ENCODE data around the gene TPK1.

Gene TPK1

DNA sequence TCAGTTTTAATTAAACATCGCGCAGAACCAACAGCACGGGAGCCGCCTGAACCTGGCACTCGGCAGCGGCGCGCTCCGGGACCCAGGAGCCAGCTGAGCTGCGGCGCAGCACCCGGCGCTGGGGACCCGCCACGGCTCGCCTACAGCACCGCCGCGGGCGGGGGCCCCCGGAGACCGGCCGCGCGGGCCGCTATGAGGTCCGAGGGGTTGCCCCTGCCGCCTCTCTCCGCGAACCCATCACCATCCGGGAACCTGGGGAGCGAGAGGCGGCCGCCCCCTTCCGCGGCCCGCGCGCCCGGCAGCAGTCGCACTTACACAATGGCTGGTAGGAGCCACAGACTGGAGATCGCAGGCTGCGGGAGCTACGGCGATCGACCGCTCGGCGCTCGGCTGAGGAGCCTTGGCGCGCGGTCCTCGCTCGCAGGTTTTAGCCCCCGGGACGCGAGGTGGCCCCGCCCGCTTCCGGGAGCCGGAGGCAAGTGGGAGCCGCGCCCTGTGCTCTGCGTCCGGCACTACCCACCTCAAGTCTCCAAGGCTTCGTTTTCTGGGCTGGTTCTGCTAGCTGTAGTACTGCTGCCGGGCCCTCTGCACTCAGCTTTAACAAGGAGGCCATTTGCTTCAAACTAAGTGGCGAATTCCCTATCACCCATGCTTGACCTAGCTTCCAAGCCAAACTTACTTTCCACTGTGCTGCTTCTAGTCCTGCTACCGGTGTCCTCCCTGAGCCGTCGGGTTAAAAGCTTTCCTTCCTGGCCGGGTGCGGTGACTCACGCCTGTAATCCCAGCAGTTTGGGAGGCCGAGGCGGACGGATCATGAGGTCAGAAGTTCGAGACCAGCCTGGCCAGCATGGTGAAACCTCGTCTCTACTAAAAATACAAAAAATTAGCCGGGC lies at the start of gene TPK1:
Gene TPK1 (minus strand): TSS at position 402 of the 893 bp plus-strand sequence. CDS start 451 bp downstream, outside the sequence.
- ATAC-seq (peak; percentile 95), DNase-seq (peak; percentile 89)
- Mint-ChIP-seq H3K9me3 (peaks cover 21% of the 10 kb centered on the region), H3K4me3 (peak within 1 kb of the TSS; percentile 97), H3K36me3 (ENCODE audit: low read depth) (peaks cover 1% of the 10 kb centered on the region), H3K27me3 (no peaks in the 10 kb centered on the region), H3K27ac (peak within 1 kb of the TSS; percentile 99), H3K4me1 (peaks cover 37% of the 10 kb centered on the region)

DNA sequence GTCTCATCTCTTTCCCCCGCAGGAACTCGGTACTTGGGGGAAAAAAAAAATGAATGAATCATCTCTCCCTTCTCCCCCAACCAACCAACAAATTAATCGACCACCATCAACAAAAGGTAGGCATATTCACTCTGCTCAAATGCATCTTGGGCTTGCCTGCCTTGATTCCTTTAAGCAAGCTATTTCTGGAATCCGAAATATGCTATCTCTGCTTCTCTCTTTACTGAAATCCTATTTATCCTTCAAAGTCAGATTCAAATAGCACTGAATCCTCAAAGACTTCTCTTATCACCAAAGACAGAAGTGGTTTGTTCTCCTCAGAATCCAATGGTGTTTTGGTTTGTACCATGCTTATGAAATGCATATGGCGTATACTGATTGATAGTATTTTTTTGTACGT lies 49.6 kb upstream of the TPK1 start:
- DNase-seq (no peak), ATAC-seq (no peak)
- H3K4me1 Mint-ChIP-seq = no peaks in the 10 kb centered on the region
- H3K27ac Mint-ChIP-seq = no peak overlapping the region
- H3K36me3 Mint-ChIP-seq (ENCODE audit: low read depth) = no peaks in the 10 kb centered on the region
- no peaks in the 10 kb centered on the region for H3K9me3 Mint-ChIP-seq
- no peak overlapping the region for H3K4me3 Mint-ChIP-seq
- H3K27me3 Mint-ChIP-seq = no peaks in the 10 kb centered on the region

DNA sequence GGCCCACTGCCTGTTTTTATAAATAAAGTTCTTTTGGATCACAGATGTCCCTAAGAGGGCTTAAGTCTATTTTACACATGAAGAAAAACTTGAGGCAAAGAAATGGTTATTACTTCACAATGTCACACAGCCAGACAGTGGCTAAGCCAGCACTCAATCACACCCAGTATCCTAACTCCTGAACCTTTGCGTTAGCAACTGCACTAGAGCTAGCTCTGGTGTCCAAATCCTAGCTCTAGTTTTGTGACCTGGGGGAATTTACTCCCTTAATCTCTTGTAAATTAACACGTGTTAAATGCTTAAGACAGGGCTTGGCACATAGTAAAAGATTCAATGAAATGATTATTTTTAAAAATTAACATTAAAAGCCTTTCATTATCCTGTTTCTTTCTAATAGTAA lies 49.0 kb upstream of the TPK1 start:
- H3K4me3 Mint-ChIP-seq = no peak overlapping the region
- ATAC-seq (no peak), DNase-seq (no peak)
- no peaks in the 10 kb centered on the region for H3K9me3 Mint-ChIP-seq
- no peaks in the 10 kb centered on the region for H3K36me3 Mint-ChIP-seq (ENCODE audit: low read depth)
- H3K27me3 Mint-ChIP-seq = no peaks in the 10 kb centered on the region
- no peaks in the 10 kb centered on the region for H3K4me1 Mint-ChIP-seq
- H3K27ac Mint-ChIP-seq = no peak overlapping the region

DNA sequence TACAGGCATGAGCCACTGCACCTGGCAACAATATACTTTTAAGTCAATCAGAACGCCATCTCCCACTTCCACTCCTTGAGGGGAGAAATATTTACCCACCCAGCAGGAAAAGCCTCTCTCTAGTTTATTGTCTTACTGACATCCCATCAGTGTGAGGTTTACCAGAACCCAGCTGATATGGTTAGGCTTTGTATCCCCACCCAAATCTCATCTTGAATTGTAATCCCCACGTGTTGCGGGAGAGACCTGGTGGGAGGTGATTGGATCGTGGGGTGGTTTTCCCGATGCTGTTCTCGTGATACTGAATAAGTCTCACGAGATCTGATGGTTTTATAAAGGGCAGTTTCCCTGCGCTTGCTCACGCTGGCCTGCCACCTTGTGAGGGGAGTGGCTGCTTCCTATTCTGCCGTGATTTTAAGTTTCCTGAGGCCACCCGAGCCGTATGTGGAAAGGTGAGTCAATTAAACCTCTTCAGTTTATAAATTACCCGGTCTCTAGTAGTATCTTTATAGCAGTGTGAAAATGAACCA lies 37.5 kb upstream of the TPK1 start:
- Mint-ChIP-seq H3K9me3 (no peaks in the 10 kb centered on the region), H3K4me1 (no peaks in the 10 kb centered on the region), H3K27ac (no peak overlapping the region), H3K27me3 (no peaks in the 10 kb centered on the region), H3K36me3 (ENCODE audit: low read depth) (no peaks in the 10 kb centered on the region), H3K4me3 (no peak overlapping the region)
- ATAC-seq (no peak), DNase-seq (no peak)

DNA sequence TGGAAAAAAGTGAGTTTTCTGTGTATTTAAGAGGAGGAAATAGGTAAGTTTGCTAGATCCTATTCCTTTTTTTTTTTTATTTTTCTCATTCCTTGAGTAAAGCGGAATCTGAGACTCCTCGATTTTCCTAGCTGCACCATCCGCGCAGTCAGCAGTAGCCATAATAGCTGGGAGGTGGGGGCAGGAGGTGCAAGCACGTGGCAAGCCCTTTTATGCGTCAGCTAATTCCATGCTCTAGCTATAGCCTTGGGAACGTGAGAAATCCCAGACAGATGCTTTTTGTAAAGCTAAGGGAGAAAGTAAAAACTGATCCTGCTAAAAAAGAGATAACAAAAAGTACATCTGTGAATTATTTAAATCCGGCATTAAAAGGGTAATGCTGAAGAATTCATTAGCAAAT lies 33.2 kb upstream of the TPK1 start:
- Mint-ChIP-seq H3K9me3 (no peaks in the 10 kb centered on the region), H3K4me3 (no peak overlapping the region), H3K4me1 (no peaks in the 10 kb centered on the region), H3K36me3 (ENCODE audit: low read depth) (no peaks in the 10 kb centered on the region), H3K27ac (no peak overlapping the region), H3K27me3 (peaks cover 2% of the 10 kb centered on the region)
- no peak for ATAC-seq
- DNase-seq = no peak

DNA sequence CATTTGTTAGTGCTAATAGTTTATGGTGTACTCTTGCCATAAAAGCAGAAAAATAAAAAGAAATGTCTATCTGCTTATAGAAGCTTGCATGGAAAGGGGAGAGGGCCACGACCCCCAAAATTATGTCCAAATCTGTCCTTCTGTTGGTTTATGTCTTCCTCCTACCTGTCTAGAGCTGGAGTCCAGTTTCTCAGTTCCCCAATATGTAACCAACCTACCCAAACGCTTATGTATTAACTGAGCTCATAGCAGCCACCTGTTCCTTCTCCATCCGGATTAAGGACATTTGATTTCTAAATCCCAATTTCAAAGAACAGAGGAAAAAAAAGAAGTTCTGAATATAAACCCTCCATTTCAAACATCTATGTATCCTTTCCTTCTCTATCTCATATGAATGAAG lies 30.3 kb upstream of the TPK1 start:
- H3K27ac Mint-ChIP-seq = no peak overlapping the region
- H3K4me3 Mint-ChIP-seq = no peak overlapping the region
- no peak for DNase-seq
- H3K9me3 Mint-ChIP-seq = no peaks in the 10 kb centered on the region
- H3K27me3 Mint-ChIP-seq = peaks cover 2% of the 10 kb centered on the region
- H3K4me1 Mint-ChIP-seq = no peaks in the 10 kb centered on the region
- H3K36me3 Mint-ChIP-seq (ENCODE audit: low read depth) = no peaks in the 10 kb centered on the region
- no peak for ATAC-seq

DNA sequence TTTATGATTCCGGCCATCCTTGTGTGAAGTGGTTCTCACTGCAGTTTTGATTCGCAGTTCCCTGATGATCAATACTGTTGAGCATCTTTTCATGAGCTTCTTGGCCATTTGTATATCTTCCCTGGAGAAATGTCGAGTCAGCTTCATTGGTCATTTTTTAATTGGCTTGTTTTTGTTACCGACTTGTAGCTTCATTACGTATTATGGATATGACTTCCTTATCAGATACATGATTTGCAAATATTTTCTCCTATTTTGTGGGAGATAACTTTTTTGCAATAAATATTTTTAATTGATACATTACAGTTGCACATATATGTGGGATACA lies 27.4 kb upstream of the TPK1 start:
- Mint-ChIP-seq H3K36me3 (ENCODE audit: low read depth) (no peaks in the 10 kb centered on the region), H3K4me1 (no peaks in the 10 kb centered on the region), H3K27ac (no peak overlapping the region), H3K4me3 (no peak overlapping the region), H3K27me3 (peaks cover 2% of the 10 kb centered on the region), H3K9me3 (no peaks in the 10 kb centered on the region)
- no peak for DNase-seq
- ATAC-seq = no peak

DNA sequence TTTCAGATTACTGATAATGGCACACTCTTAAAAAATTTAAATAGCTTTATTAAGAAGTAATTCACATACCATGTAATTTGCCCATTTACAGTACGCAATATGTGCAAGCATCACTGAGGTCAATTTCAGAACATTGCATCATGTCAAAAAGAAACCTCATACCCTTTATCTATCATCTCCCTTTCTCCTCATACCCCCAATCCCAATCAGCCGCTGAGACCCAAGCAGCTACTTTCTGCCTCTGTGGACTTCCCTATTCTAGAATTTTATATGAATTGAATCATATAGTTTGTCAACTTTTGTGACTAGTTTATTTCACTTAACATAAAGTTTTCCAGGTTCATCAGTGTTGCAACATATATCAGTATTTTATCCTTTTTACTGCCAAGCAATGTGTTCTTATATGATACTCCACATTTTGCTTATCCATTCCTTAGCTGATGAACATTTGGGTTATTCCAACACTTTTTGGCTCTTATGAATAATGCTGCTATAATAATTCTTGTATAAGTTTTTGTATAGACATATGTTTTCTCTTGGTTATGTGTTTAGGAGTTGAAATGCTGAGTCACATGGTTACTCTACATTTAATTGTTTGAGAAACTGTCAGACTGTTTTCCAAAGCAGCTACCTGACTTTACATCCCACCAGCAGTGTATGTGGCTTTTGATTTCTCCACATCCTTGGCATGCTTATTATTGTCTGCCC lies 26.9 kb upstream of the TPK1 start:
- Mint-ChIP-seq H3K27me3 (peaks cover 2% of the 10 kb centered on the region), H3K36me3 (ENCODE audit: low read depth) (no peaks in the 10 kb centered on the region), H3K9me3 (no peaks in the 10 kb centered on the region), H3K4me1 (no peaks in the 10 kb centered on the region), H3K27ac (no peak overlapping the region), H3K4me3 (no peak overlapping the region)
- ATAC-seq = no peak
- DNase-seq = no peak

DNA sequence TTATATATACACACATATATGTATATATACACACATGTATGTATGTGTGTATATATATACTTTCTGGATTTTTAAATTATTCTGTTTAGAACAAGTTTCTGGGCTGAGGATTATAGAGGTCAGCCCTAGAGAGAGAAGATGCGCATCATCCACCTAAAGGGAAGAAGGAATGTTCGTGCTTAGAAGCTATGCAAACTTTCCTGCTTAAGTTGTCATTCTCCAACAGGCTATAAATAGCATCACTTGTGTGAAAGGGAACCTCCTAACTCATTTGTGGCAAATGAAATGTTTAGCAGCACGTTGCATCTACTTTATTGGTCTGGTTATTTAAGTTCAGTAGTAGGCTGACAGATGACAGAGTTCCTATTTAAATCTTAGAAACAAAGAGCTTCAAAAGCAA lies 23.9 kb upstream of the TPK1 start:
- H3K4me1 Mint-ChIP-seq = no peaks in the 10 kb centered on the region
- H3K4me3 Mint-ChIP-seq = no peak overlapping the region
- no peaks in the 10 kb centered on the region for H3K27me3 Mint-ChIP-seq
- no peak for DNase-seq
- no peak for ATAC-seq
- H3K9me3 Mint-ChIP-seq = no peaks in the 10 kb centered on the region
- H3K27ac Mint-ChIP-seq = no peak overlapping the region
- H3K36me3 Mint-ChIP-seq (ENCODE audit: low read depth) = no peaks in the 10 kb centered on the region

DNA sequence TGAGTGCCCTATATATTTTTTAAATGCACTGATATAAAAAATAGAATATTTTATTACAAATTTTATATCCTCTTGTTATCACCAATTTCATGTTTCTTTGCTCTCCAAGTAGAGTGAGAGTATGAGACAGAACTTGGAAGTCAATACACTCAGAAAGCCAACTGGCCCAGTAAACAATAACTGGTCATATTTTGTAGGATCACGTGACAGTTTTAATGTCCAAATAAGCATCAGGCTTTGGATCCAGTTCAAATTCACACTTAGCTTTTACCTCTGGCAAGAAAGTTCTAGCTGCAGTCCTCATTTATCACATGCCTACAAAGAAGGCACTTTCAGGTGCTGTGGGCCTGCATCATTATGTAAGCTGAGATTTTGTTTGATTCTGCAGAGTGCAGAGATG lies 21.6 kb upstream of the TPK1 start:
- no peaks in the 10 kb centered on the region for H3K27me3 Mint-ChIP-seq
- no peak overlapping the region for H3K27ac Mint-ChIP-seq
- no peaks in the 10 kb centered on the region for H3K4me1 Mint-ChIP-seq
- ATAC-seq (no peak), DNase-seq (no peak)
- H3K4me3 Mint-ChIP-seq = no peak overlapping the region
- no peaks in the 10 kb centered on the region for H3K9me3 Mint-ChIP-seq
- no peaks in the 10 kb centered on the region for H3K36me3 Mint-ChIP-seq (ENCODE audit: low read depth)

DNA sequence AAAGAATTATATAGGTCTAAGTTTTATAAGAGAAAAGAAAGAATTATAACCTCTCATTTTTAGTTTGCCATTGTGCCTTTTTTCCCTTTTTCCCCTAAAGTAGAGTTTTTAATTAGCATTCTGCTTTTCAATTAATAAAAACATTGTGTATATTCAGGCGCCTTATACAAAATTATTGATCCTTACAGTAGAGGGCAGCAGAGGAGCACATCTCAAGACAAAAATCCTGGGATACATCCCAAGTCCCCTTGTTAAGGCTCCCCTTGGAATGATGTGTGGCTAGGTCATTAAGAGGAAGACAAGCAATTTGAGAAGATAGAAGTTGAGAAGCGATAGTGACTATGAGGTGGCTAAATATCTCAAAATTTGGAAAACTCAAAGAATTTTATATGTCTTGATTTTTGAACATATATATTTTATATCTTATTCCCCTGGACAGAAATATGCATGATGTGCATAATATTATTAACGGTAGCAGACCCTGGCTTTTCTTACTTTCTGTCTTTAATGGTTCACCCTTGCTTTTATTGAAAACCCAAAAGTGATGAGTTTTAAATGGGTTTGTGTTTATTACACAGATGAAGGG lies 19.1 kb upstream of the TPK1 start:
- Mint-ChIP-seq H3K9me3 (peaks cover 5% of the 10 kb centered on the region), H3K27ac (no peak overlapping the region), H3K27me3 (no peaks in the 10 kb centered on the region), H3K4me1 (no peaks in the 10 kb centered on the region), H3K36me3 (ENCODE audit: low read depth) (no peaks in the 10 kb centered on the region), H3K4me3 (no peak overlapping the region)
- ATAC-seq = no peak
- no peak for DNase-seq

DNA sequence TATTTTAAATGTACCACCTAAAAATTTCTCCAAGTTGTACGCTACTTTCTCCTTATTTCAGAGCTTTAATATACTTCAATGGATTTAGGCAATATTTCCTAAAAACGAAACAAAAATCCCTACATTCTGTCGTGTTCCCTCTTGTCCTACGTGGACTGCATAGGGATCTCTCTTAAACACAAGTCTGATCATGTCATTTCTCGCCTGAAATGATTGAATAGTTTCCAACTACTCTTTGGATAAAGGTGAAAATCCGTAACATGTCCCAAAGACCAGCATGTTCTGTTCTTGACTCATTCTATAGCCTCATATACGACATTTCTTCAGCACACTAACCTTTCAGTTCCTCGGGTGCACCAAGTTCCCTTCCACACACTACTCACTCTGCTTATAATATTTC lies 17.7 kb upstream of the TPK1 start:
- Mint-ChIP-seq H3K27ac (no peak overlapping the region), H3K4me1 (no peaks in the 10 kb centered on the region), H3K9me3 (peaks cover 9% of the 10 kb centered on the region), H3K4me3 (no peak overlapping the region), H3K27me3 (no peaks in the 10 kb centered on the region), H3K36me3 (ENCODE audit: low read depth) (peaks cover 3% of the 10 kb centered on the region)
- ATAC-seq (no peak), DNase-seq (no peak)

DNA sequence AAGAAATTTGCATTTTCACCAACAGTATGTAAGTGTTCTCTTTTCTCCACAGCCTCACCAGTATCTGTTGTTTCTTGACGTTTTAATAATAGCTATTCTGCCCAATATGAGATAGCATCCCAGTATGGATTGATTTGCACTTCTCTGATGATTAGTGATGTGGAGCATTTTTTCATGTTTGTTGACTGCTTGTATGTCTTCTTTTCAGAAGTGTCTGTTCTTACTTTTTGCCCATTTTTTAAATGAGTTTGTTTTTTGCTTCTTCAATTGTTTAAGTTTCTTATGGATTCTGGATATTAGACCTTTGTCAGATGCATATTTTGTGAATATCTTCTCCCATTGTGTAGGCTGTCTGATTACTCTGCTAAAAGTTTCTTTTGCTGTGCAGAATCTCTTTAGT lies 12.2 kb upstream of the TPK1 start:
- H3K27me3 Mint-ChIP-seq = no peaks in the 10 kb centered on the region

DNA sequence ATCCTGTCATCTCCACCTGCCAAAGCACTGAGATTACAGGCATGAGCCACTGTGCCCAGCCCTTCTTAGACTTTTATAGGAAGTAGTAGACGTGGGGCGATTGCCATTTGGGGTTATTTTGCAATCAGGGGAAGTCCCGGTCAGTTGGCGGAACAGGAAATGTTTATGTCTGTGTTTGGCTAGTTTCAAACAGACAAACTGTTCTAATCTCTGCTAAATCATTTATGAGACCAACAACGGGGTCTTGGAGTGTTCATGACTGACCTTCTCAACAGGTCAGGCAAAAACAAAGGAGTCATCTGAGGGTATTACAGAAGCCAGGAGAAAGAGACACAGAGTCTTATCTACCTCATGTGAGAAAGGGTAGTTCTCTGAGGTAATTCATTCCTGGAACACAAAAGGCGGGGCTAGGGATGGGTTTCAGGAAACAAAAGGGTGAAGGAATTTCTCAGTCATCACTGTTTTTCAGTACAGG lies 6.6 kb upstream of the TPK1 start:
- ATAC-seq (peak; percentile 85), DNase-seq (peak; percentile 34)
- peaks cover 3% of the 10 kb centered on the region for H3K36me3 Mint-ChIP-seq (ENCODE audit: low read depth)
- peak overlapping the region; percentile 35 for H3K4me3 Mint-ChIP-seq
- no peaks in the 10 kb centered on the region for H3K27me3 Mint-ChIP-seq
- H3K4me1 Mint-ChIP-seq = peaks cover 16% of the 10 kb centered on the region
- H3K27ac Mint-ChIP-seq = peak overlapping the region; percentile 89
- H3K9me3 Mint-ChIP-seq = peaks cover 16% of the 10 kb centered on the region

More for the DNA sequence above, 12.2 kb upstream of the TPK1 start:
- no peak for ATAC-seq
- no peak overlapping the region for H3K4me3 Mint-ChIP-seq
- DNase-seq = no peak
- H3K27ac Mint-ChIP-seq = no peak overlapping the region
- H3K9me3 Mint-ChIP-seq = peaks cover 23% of the 10 kb centered on the region
- H3K4me1 Mint-ChIP-seq = peaks cover 2% of the 10 kb centered on the region
- H3K36me3 Mint-ChIP-seq (ENCODE audit: low read depth) = peaks cover 6% of the 10 kb centered on the region

DNA sequence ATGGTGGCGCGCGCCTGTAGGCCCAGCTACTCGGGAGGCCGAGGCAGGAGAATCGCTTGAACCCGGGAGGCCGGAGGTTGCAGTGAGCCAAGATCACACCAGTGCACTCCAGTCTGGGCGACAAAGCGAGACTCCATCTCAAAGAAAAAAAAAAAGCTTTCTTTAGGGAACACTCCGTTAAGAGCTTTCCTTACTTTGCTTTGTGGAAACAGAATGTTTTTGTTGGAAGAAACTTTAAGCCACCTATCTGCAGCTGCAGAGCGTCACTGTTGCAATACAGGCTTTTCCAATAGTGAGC lies 641 bp upstream of the TPK1 start:
- Mint-ChIP-seq H3K9me3 (peaks cover 20% of the 10 kb centered on the region), H3K4me3 (peak overlapping the region; percentile 97), H3K27ac (peak overlapping the region; percentile 76), H3K36me3 (ENCODE audit: low read depth) (no peaks in the 10 kb centered on the region), H3K4me1 (peaks cover 36% of the 10 kb centered on the region), H3K27me3 (no peaks in the 10 kb centered on the region)
- ATAC-seq (no peak), DNase-seq (no peak)
